ENCODE measurements around the gene SCARF2. TPM values are rescaled to one million over a fixed set of nuclear protein-coding genes. Genes with fewer than 3 reads are reported as not detected.
A peak's percentile ranks its signal among the peaks of the same experiment; 100 is the strongest.

Gene SCARF2
- total RNA-seq, 1 experiment from 2014 or later, result 26.3 TPM

DNA sequence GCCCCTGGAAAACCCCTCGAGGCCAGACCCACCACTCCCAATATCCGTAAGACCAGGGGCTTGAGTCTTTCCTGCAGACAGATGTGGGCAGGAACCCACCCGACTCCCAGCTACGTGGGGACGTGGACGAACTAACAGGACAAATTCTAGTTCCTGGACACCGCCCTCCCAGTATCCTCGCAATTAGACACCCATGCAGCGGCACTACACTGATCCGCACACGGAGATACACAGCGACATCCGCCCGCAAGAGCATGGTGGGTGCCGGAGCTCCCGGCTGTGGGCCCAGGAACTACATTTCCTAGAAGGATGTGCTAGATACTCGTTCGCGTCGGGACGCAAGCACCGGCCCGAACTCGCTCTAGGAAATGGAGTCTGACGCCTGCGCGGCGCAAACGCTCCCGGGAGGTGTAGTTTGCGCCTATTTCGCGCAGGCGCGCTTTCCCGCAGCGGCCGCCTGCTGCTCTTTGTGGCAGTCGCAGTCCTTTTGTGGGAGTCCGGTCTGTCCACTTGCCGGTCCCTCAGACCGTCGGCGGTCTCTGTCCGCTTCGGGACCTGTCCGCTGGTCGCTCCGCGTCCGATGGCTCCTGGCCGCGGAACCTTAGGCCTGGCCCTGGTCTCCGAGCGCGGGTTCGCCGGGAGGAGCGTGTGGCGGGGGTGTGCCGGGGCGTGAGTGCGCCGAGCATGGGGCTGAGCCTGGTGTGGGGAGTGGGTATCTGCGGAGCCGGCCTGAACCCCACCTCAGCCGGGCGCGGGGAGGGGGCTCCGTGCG lies 43.7 kb downstream of the SCARF2 start, which contains the start of gene ZNF74 (continued):
- no peak for TF ChIP-seq NR1H2 (CRISPR knock-in tag; IDR thresholded peaks at IDR 0.05)
- TF ChIP-seq JAZF1 (CRISPR knock-in tag; IDR thresholded peaks at IDR 0.05), result no peak
- TF ChIP-seq ZNF317 (CRISPR knock-in tag; IDR thresholded peaks at IDR 0.05; ENCODE audit: borderline replicate concordance, low read depth), result no peak
- TF ChIP-seq, protein P1, sequence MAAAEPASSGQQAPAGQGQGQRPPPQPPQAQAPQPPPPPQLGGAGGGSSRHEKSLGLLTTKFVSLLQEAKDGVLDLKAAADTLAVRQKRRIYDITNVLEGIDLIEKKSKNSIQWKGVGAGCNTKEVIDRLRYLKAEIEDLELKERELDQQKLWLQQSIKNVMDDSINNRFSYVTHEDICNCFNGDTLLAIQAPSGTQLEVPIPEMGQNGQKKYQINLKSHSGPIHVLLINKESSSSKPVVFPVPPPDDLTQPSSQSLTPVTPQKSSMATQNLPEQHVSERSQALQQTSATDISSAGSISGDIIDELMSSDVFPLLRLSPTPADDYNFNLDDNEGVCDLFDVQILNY (CRISPR knock-in tag; IDR thresholded peaks at IDR 0.05), result peak; percentile 64; the same call in 1 of the 2 replicates
- TF ChIP-seq ZNF416 (CRISPR knock-in tag; IDR thresholded peaks at IDR 0.05), result 0 out of 2 replicates have a peak, but pooled peaks have one; percentile 36
- TF ChIP-seq, protein P2, sequence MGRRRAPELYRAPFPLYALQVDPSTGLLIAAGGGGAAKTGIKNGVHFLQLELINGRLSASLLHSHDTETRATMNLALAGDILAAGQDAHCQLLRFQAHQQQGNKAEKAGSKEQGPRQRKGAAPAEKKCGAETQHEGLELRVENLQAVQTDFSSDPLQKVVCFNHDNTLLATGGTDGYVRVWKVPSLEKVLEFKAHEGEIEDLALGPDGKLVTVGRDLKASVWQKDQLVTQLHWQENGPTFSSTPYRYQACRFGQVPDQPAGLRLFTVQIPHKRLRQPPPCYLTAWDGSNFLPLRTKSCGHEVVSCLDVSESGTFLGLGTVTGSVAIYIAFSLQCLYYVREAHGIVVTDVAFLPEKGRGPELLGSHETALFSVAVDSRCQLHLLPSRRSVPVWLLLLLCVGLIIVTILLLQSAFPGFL (CRISPR knock-in tag; IDR thresholded peaks at IDR 0.05; ENCODE audit: borderline replicate concordance), result no peak
- no peak for TF ChIP-seq CBFB (CRISPR knock-in tag; IDR thresholded peaks at IDR 0.05; ENCODE audit: low read depth)
- TF ChIP-seq, protein P3, sequence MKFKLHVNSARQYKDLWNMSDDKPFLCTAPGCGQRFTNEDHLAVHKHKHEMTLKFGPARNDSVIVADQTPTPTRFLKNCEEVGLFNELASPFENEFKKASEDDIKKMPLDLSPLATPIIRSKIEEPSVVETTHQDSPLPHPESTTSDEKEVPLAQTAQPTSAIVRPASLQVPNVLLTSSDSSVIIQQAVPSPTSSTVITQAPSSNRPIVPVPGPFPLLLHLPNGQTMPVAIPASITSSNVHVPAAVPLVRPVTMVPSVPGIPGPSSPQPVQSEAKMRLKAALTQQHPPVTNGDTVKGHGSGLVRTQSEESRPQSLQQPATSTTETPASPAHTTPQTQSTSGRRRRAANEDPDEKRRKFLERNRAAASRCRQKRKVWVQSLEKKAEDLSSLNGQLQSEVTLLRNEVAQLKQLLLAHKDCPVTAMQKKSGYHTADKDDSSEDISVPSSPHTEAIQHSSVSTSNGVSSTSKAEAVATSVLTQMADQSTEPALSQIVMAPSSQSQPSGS (CRISPR knock-in tag; IDR thresholded peaks at IDR 0.05; ENCODE audit: borderline replicate concordance, low read depth), result no peak
- no peak for TF ChIP-seq NFATC4 (CRISPR knock-in tag; IDR thresholded peaks at IDR 0.05)
- TF ChIP-seq, protein P4, sequence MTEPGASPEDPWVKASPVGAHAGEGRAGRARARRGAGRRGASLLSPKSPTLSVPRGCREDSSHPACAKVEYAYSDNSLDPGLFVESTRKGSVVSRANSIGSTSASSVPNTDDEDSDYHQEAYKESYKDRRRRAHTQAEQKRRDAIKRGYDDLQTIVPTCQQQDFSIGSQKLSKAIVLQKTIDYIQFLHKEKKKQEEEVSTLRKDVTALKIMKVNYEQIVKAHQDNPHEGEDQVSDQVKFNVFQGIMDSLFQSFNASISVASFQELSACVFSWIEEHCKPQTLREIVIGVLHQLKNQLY (CRISPR knock-in tag; IDR thresholded peaks at IDR 0.05), result no peak
- peak; percentile 73; the same call in 1 of the 2 replicates for TF ChIP-seq ESRRA (CRISPR knock-in tag; IDR thresholded peaks at IDR 0.05; ENCODE audit: borderline replicate concordance)
- TF ChIP-seq, protein P5, sequence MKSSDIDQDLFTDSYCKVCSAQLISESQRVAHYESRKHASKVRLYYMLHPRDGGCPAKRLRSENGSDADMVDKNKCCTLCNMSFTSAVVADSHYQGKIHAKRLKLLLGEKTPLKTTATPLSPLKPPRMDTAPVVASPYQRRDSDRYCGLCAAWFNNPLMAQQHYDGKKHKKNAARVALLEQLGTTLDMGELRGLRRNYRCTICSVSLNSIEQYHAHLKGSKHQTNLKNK (CRISPR knock-in tag; IDR thresholded peaks at IDR 0.05), result no peak
- no peak for TF ChIP-seq ZBTB21 (CRISPR knock-in tag; IDR thresholded peaks at IDR 0.05; ENCODE audit: borderline replicate concordance)
- TF ChIP-seq MYBL2 (CRISPR knock-in tag; IDR thresholded peaks at IDR 0.05), result 0 out of 2 replicates have a peak, but pooled peaks have one; percentile 20
- TF ChIP-seq GTF2I (CRISPR knock-in tag; conservative IDR thresholded peaks at IDR 0.05), result no peak
- TF ChIP-seq ATF1 (CRISPR knock-in tag; IDR thresholded peaks at IDR 0.05), result no peak
- no peak for TF ChIP-seq OVOL2 (CRISPR knock-in tag; IDR thresholded peaks at IDR 0.05; ENCODE audit: borderline replicate concordance)
- TF ChIP-seq, protein P6, sequence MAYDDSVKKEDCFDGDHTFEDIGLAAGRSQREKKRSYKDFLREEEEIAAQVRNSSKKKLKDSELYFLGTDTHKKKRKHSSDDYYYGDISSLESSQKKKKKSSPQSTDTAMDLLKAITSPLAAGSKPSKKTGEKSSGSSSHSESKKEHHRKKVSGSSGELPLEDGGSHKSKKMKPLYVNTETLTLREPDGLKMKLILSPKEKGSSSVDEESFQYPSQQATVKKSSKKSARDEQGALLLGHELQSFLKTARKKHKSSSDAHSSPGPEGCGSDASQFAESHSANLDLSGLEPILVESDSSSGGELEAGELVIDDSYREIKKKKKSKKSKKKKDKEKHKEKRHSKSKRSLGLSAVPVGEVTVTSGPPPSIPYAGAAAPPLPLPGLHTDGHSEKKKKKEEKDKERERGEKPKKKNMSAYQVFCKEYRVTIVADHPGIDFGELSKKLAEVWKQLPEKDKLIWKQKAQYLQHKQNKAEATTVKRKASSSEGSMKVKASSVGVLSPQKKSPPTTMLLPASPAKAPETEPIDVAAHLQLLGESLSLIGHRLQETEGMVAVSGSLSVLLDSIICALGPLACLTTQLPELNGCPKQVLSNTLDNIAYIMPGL (CRISPR knock-in tag; IDR thresholded peaks at IDR 0.05), result peak; percentile 43; the same call in 1 of the 2 replicates

Data from WTC11 (cell line).